Neural progenitor cell (in vitro differentiated cells): ENCODE data around the gene RASGRP2. TPM values are rescaled to one million over a fixed set of nuclear protein-coding genes. Genes with fewer than 3 reads are reported as not detected.
A peak's percentile ranks its signal among the peaks of the same experiment; 100 is the strongest.

Experiments used
- DNase-seq: peaks from one replicate; pipeline ENCODE4 v3.0.0-alpha.2; 2016; ENCODE audit warnings: low spot score
- H2AFZ ChIP-seq: fragments of 200-600 bp; sonication (generic); replicated peaks from 2 replicates; pipeline ENCODE4 v1.6.1; 2016; ENCODE audit warnings: antibody characterized with exemption
- H3F3A ChIP-seq: fragments of 200-600 bp; sonication (generic); 2 replicates; pipeline ENCODE4 v1.6.1; 2016; ENCODE audit warnings: antibody characterized with exemption, low read depth
- H3K27ac ChIP-seq: fragments of 200-600 bp; sonication (generic); 2 replicates; pipeline ENCODE4 v1.5.1; 2016; ENCODE audit warnings: mild to moderate bottlenecking
- H3K27me3 ChIP-seq: fragments of 200-600 bp; sonication (generic); 2 replicates; pipeline ENCODE4 v1.6.1; 2016; ENCODE audit warnings: mild to moderate bottlenecking, moderate library complexity
- H3K36me3 ChIP-seq: fragments of 200-600 bp; sonication (generic); 2 replicates; pipeline ENCODE4 v1.5.1; 2016
- H3K4me1 ChIP-seq: fragments of 200-600 bp; sonication (generic); 2 replicates; pipeline ENCODE4 v1.6.1; 2016; ENCODE audit warnings: mixed run types
- H3K4me2 ChIP-seq: fragments of 200-600 bp; sonication (generic); 2 replicates; pipeline ENCODE4 v1.6.1; 2016
- H3K4me3 ChIP-seq: fragments of 200-600 bp; sonication (generic); 2 replicates; pipeline ENCODE4 v1.5.1; 2016
- H3K79me2 ChIP-seq: fragments of 200-600 bp; sonication (generic); 2 replicates; pipeline ENCODE4 v1.6.1; 2016; ENCODE audit warnings: low read depth
- H3K9ac ChIP-seq: fragments of 200-600 bp; sonication (generic); 2 replicates; pipeline ENCODE4 v1.6.1; 2016
- H3K9me3 ChIP-seq: fragments of 200-600 bp; sonication (generic); 2 replicates; pipeline ENCODE4 v1.5.1; 2016; ENCODE audit warnings: low read depth
- H4K20me1 ChIP-seq: fragments of 200-600 bp; sonication (generic); 2 replicates; pipeline ENCODE4 v1.6.1; 2016; ENCODE audit warnings: low read depth
- H3K27ac Mint-ChIP-seq: 3 replicates; pipeline ENCODE4 v1.8.0; 2021; ENCODE audit warnings: mixed read lengths
- H3K27me3 Mint-ChIP-seq: 2 replicates; pipeline ENCODE4 v1.8.0; 2022; ENCODE audit warnings: low read depth, mild to moderate bottlenecking, inconsistent platforms, moderate library complexity, mixed read lengths; ENCODE audit not compliant: insufficient read depth
- H3K36me3 Mint-ChIP-seq: 3 replicates; pipeline ENCODE4 v1.8.0; 2021; ENCODE audit warnings: mixed read lengths
- H3K4me1 Mint-ChIP-seq: 3 replicates; pipeline ENCODE4 v1.8.0; 2021; ENCODE audit warnings: mixed read lengths
- H3K4me3 Mint-ChIP-seq: 3 replicates; pipeline ENCODE4 v1.8.0; 2021; ENCODE audit warnings: mild to moderate bottlenecking, moderate library complexity, mixed read lengths
- H3K9me3 Mint-ChIP-seq: 3 replicates; pipeline ENCODE4 v1.8.0; 2020; ENCODE audit warnings: mixed read lengths
- EZH2 ChIP-seq: fragments of 200-600 bp; sonication (generic); IDR thresholded peaks from 2 replicates; pipeline ENCODE4 v1.6.1; 2017; ENCODE audit warnings: antibody characterized with exemption, mild to moderate bottlenecking, moderate library complexity
- EZH2phosphoT487 ChIP-seq: fragments of 200-600 bp; sonication (generic); IDR thresholded peaks from 2 replicates; pipeline ENCODE4 v1.6.1; 2017; ENCODE audit warnings: antibody characterized with exemption
- total RNA-seq: library from RNA; depleted of rRNA; stranded (reverse); fragments of >200 nt; gene quantifications from 2 replicates; pipeline ENCODE4 v1.2.3, GENCODE V29; 2015; ENCODE audit warnings: low replicate concordance
- TF ChIP-seq, protein P1 (sequence below): fragments of 200-600 bp; sonication (generic); IDR thresholded peaks from 2 replicates; pipeline ENCODE4 v1.5.1; 2017; ENCODE audit warnings: antibody characterized with exemption, mild to moderate bottlenecking

RASGRP2 gene
- total RNA-seq, 1 donor from 2014 or later, result 0.06 TPM

DNA sequence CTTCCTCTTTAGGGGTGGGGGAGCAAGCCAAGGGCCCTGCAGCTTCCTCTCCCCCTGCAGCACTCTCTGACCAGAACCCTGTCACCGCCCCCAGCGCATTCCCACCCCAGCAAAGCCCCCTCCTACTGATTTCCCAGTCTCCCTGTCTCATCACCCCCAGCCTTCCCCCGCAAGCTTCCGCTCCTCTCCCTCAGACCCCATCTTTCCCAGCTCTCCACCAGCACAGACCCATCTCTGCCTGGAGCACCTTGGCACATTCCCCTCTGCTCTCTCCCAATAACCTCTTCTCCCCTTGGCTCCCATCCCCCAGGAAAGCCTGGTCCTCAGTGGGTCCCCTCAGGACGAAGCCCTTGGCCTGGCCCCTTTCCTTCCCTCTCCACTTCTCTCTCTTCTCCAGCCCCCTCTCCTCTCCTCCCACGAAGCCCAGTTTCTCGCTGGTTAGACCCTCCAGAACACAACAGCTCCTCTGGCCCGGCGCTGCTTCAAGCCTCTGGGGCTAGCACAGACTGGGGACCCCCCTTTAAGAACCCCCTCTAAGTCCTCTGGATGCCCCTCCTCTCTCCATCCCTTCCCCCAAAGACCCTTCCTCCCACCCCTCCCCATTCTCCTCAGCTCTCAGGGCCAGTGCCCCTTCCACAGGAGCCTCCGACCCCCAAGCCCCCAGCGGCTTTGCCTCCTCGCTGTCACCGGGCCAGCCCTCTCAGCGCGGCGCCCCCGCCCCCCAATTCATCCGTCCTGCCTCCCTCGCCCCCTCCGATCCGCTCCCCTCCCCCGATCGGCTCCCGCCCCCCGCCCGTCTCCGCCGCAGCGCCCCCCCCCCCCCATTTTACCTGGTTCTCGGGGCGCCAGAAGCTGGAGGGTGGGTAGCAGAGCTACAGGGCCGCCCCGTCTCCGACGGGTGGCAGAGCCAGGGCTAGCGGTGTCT is 21.5 kb downstream of the RASGRP2 start:
- peak overlapping the region; percentile 100 for H3K4me2 ChIP-seq
- H3K27me3 ChIP-seq, result peaks cover 58% of the 10 kb centered on the region
- peaks cover 17% of the 10 kb centered on the region for H3K4me1 ChIP-seq
- Mint-ChIP-seq H3K9me3 (no peaks in the 10 kb centered on the region), H3K27ac (peak overlapping the region; percentile 33), H3K4me1 (peaks cover 43% of the 10 kb centered on the region), H3K4me3 (peak overlapping the region; percentile 85), H3K36me3 (no peaks in the 10 kb centered on the region), H3K27me3 (peaks cover 29% of the 10 kb centered on the region)
- no peaks in the 10 kb centered on the region for H3F3A ChIP-seq
- H2AFZ ChIP-seq, result no peak overlapping the region
- no peak for TF ChIP-seq EZH2phosphoT487
- TF ChIP-seq EZH2, result no peak
- TF ChIP-seq, protein P1, sequence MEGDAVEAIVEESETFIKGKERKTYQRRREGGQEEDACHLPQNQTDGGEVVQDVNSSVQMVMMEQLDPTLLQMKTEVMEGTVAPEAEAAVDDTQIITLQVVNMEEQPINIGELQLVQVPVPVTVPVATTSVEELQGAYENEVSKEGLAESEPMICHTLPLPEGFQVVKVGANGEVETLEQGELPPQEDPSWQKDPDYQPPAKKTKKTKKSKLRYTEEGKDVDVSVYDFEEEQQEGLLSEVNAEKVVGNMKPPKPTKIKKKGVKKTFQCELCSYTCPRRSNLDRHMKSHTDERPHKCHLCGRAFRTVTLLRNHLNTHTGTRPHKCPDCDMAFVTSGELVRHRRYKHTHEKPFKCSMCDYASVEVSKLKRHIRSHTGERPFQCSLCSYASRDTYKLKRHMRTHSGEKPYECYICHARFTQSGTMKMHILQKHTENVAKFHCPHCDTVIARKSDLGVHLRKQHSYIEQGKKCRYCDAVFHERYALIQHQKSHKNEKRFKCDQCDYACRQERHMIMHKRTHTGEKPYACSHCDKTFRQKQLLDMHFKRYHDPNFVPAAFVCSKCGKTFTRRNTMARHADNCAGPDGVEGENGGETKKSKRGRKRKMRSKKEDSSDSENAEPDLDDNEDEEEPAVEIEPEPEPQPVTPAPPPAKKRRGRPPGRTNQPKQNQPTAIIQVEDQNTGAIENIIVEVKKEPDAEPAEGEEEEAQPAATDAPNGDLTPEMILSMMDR, result no peak
- no peak overlapping the region for H3K9ac ChIP-seq
- no peaks in the 10 kb centered on the region for H3K79me2 ChIP-seq
- DNase-seq, result no peak
- no peak overlapping the region for H3K27ac ChIP-seq
- no peaks in the 10 kb centered on the region for H4K20me1 ChIP-seq
- H3K9me3 ChIP-seq, result no peaks in the 10 kb centered on the region
- peak overlapping the region; percentile 99 for H3K4me3 ChIP-seq
- H3K36me3 ChIP-seq, result no peaks in the 10 kb centered on the region

DNA sequence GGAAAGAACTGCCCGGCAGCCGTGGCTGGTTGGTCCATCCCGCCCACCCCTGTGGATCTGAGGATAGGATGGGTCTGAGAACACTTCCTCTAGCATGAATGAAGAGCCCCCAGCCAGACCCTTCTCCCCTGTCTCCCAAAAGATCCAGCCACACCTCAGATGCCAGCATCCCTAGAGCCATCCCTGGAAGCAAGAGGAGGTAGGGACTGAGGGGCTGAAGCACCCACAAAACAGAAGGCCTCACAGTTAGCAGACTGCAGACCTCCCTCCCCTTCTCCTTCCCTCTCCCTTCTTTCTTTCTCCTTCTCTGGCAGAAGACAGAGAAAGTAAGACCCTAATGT is 22.6 kb downstream of the RASGRP2 start:
- Histone ChIP-seq H3K27ac (no peak overlapping the region), H3K9ac (no peak overlapping the region), H3F3A (no peaks in the 10 kb centered on the region), H3K4me3 (no peak overlapping the region), H2AFZ (no peak overlapping the region), H3K27me3 (peaks cover 69% of the 10 kb centered on the region), H3K36me3 (no peaks in the 10 kb centered on the region), H4K20me1 (no peaks in the 10 kb centered on the region), H3K9me3 (no peaks in the 10 kb centered on the region), H3K4me2 (no peak overlapping the region), H3K79me2 (no peaks in the 10 kb centered on the region), H3K4me1 (peaks cover 13% of the 10 kb centered on the region)
- Mint-ChIP-seq H3K9me3 (no peaks in the 10 kb centered on the region), H3K4me1 (peaks cover 43% of the 10 kb centered on the region), H3K27me3 (peaks cover 29% of the 10 kb centered on the region), H3K27ac (no peak overlapping the region), H3K4me3 (peak overlapping the region; percentile 85), H3K36me3 (no peaks in the 10 kb centered on the region)
- TF ChIP-seq, protein P1, result no peak
- TF ChIP-seq EZH2 (no peak), EZH2phosphoT487 (no peak)
- DNase-seq, result no peak

DNA sequence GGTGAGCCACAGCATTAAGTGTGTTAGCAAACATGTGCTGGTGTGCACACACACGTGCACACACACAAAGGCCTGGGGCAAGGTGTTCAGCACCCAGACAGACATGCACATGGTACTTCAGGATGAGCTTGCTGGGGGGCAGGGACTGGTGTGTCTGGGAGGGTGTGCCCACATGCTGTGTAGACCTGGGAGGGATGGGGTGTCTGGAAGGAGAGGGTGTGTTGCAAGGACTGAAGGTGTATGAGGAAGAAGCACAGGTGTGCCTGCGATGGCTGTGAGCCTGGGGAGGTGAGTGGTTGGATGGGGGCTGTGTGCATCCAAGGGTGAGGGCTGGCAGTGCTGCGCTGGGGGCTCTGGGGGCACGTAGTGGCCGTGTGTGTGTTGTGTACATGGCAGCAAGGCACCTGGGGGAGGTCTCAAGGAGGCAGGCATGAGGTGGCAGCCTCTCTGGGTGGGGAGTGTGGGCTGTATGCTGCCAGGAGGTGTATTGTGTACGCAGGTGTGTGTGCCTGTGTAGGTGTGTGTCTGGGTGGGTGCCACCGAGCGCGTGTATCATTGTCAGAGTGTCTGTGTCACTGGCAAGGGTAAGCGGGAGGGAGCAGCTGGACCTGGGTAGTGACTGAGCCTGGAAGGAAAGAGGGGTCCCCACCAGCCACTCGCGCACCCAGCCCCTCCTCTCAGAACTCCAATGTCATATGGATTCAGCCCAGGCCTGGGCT is 23.1 kb downstream of the RASGRP2 start:
- Histone ChIP-seq H3K27me3 (peaks cover 74% of the 10 kb centered on the region), H2AFZ (no peak overlapping the region), H3F3A (no peaks in the 10 kb centered on the region), H3K36me3 (no peaks in the 10 kb centered on the region), H3K79me2 (no peaks in the 10 kb centered on the region), H3K4me1 (peaks cover 7% of the 10 kb centered on the region), H3K4me3 (no peak overlapping the region), H3K4me2 (no peak overlapping the region), H3K27ac (no peak overlapping the region), H3K9me3 (no peaks in the 10 kb centered on the region), H4K20me1 (peaks cover 5% of the 10 kb centered on the region), H3K9ac (no peak overlapping the region)
- Mint-ChIP-seq H3K4me1 (peaks cover 43% of the 10 kb centered on the region), H3K27me3 (peaks cover 30% of the 10 kb centered on the region), H3K36me3 (no peaks in the 10 kb centered on the region), H3K4me3 (peak overlapping the region; percentile 69), H3K9me3 (no peaks in the 10 kb centered on the region), H3K27ac (no peak overlapping the region)
- no peak for TF ChIP-seq EZH2phosphoT487
- no peak for TF ChIP-seq EZH2
- no peak for DNase-seq
